OCI-LY3 (cell line): Measurements from ENCODE around the gene HSD11B1.

Source experiments
- EZH2phosphoT487 ChIP-seq: fragments of 200-600 bp; shearing (Covaris generic); IDR thresholded peaks from 2 replicates; pipeline ENCODE4 v1.6.1; 2018; ENCODE audit warnings: antibody characterized with exemption, mixed run types, low read depth
- TF ChIP-seq, protein P1 (sequence below): fragments of 200-600, 300-600 bp; sonication (generic); IDR thresholded peaks from 2 replicates; pipeline ENCODE4 v1.5.1; 2014; ENCODE audit warnings: antibody characterized with exemption, low read length, low read depth

DNA sequence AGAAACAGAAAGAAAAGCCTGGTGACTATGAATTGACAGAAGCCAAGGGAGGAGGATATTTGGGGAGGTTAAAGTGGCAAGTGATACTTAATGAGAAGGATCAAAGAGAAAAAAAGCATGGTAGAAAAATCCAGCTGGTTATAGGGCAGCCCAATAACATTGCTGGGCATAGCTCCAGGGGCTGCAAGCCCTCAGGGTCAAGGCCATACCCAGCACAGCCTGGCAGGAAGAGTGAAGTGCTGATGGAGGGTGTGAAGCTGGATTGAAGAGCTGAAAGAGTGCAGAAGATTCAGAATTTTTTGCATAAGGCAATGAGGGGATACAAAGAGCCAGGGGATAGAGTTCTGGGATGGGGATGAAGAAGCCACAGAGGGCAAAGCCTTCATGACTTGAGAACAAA is 8.0 kb upstream of the HSD11B1 start:
- TF ChIP-seq, protein P1, sequence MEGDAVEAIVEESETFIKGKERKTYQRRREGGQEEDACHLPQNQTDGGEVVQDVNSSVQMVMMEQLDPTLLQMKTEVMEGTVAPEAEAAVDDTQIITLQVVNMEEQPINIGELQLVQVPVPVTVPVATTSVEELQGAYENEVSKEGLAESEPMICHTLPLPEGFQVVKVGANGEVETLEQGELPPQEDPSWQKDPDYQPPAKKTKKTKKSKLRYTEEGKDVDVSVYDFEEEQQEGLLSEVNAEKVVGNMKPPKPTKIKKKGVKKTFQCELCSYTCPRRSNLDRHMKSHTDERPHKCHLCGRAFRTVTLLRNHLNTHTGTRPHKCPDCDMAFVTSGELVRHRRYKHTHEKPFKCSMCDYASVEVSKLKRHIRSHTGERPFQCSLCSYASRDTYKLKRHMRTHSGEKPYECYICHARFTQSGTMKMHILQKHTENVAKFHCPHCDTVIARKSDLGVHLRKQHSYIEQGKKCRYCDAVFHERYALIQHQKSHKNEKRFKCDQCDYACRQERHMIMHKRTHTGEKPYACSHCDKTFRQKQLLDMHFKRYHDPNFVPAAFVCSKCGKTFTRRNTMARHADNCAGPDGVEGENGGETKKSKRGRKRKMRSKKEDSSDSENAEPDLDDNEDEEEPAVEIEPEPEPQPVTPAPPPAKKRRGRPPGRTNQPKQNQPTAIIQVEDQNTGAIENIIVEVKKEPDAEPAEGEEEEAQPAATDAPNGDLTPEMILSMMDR: no peak
- no peak for TF ChIP-seq EZH2phosphoT487
